ENCODE data around the gene ALK. TPM values are rescaled to one million over a fixed set of nuclear protein-coding genes. Genes with fewer than 3 reads are reported as not detected.

Gene ALK
- total RNA-seq, 1 experiment from 2014 or later: not detected

- no peak overlapping the region for H3K4ac ChIP-seq (ENCODE audit: low read depth, low read length)
- H3K23me2 ChIP-seq (ENCODE audit: insufficient read length, low read depth, low read length, poor library complexity, severe bottlenecking): no peaks in the 10 kb centered on the region
- no peaks in the 10 kb centered on the region for H3K27me3 ChIP-seq (ENCODE audit: insufficient read depth, low read length)
- H3K56ac ChIP-seq (ENCODE audit: insufficient read length, low read depth, low read length): no peak overlapping the region
- H2BK120ac ChIP-seq (ENCODE audit: low read depth, low read length, poor library complexity, severe bottlenecking): no peak overlapping the region
- no CpG with 5 or more reads among the region's 3 CpGs for WGBS (ENCODE audit: extremely low coverage, insufficient read length, low lambda C conversion rate)
- no peak overlapping the region for H2AK5ac ChIP-seq (ENCODE audit: insufficient read length, low read length)
- H4K91ac ChIP-seq (ENCODE audit: insufficient read length, low read depth, low read length): no peak overlapping the region
- no peak overlapping the region for H4K8ac ChIP-seq (replicated peaks; ENCODE audit: insufficient read length, low read depth, low read length)
- no peak overlapping the region for H3K14ac ChIP-seq (ENCODE audit: insufficient read depth, low read length)
- no peak overlapping the region for H3K9ac ChIP-seq (ENCODE audit: extremely low read depth, insufficient read length, low read length)
- H3K27ac Mint-ChIP-seq: no peak overlapping the region
- TF ChIP-seq CTCF (conservative IDR thresholded peaks at IDR 0.05): no peak
- H3K4me1 Mint-ChIP-seq: peaks cover 14 to 15% of the 10 kb centered on the region in 2 experiments
- no peak overlapping the region for H4K5ac ChIP-seq (ENCODE audit: insufficient read length, low read depth, low read length)
- no peaks in the 10 kb centered on the region for H3K79me1 ChIP-seq (ENCODE audit: insufficient read depth, low read depth, low read length, poor library complexity, severe bottlenecking)
- no peaks in the 10 kb centered on the region for H3K79me2 ChIP-seq (ENCODE audit: insufficient read depth, low read length)
- H3K4me2 ChIP-seq (ENCODE audit: insufficient read depth, insufficient read length, low read length): no peak overlapping the region
- no peak overlapping the region for H3T11ph ChIP-seq (ENCODE audit: low read length)
- no peak overlapping the region for H2BK12ac ChIP-seq (ENCODE audit: insufficient read length, low read depth, low read length)
- no peaks in the 10 kb centered on the region for H3K9me3 ChIP-seq (ENCODE audit: control insufficient read depth, low read depth, low read length)
- H3K27ac ChIP-seq (ENCODE audit: insufficient read length, low read depth, low read length): no peak overlapping the region
- H3K4me1 ChIP-seq (ENCODE audit: insufficient read depth, low read length): peaks cover 3% of the 10 kb centered on the region; the same call in 1 of the 2 replicates
- H3K36me3 Mint-ChIP-seq (ENCODE audit: insufficient read depth in 1 of 3, low read depth in 3 of 3): no peaks in the 10 kb centered on the region
- H3K4me3 Mint-ChIP-seq: no peak overlapping the region
- no peak overlapping the region for H2BK5ac ChIP-seq (ENCODE audit: insufficient read length, low read length)
- H2BK20ac ChIP-seq (ENCODE audit: low read depth, low read length, poor library complexity, severe bottlenecking): no peak overlapping the region
- H2AFZ ChIP-seq (ENCODE audit: low read length): no peak overlapping the region
- no peak overlapping the region for H3K18ac ChIP-seq (ENCODE audit: insufficient read length, low read depth, low read length)
- H3K9me3 Mint-ChIP-seq: peaks cover 0 to 3% of the 10 kb centered on the region in 2 experiments; a peak in 1 of 5 replicates
- H3K27me3 Mint-ChIP-seq (ENCODE audit: low read depth): no peaks in the 10 kb centered on the region; the same call in none of the 2 replicates
- H2BK15ac ChIP-seq (ENCODE audit: low read depth, low read length): no peak overlapping the region
- no peak for DNase-seq
- H4K20me1 ChIP-seq (ENCODE audit: control insufficient read depth, insufficient read depth, insufficient read length): no peaks in the 10 kb centered on the region
- H3K23ac ChIP-seq (ENCODE audit: insufficient read length, low read depth, low read length): no peak overlapping the region
These were observed 197.1 kb downstream of the ALK start for GRCh38 chr2:29724282-29724681.
